Stomach (tissue), 9 donors: ENCODE data around the gene PLPPR1. TPM values are rescaled to one million over a fixed set of nuclear protein-coding genes. Genes with fewer than 3 reads are reported as not detected.

Source experiments
- DNase-seq, 2 donors: peaks; one replicate each; pipeline versions ENCODE4 v3.0.0 to v3.0.0-alpha.2; 2013 to 2019
- H3K27ac ChIP-seq, 5 donors: fragments of 200-600 bp in 4 of 5; sonication (generic) in 4 of 5; one replicate each; pipeline ENCODE4 v1.5.1; 2013 to 2019; ENCODE audit warnings: mild to moderate bottlenecking in 1 of 5, moderate library complexity in 1 of 5
- H3K27me3 ChIP-seq, 3 donors: fragments of 200-600 bp; sonication (generic); one replicate each; pipeline ENCODE4 v1.5.1; 2017 to 2019; ENCODE audit warnings: mixed run types in 1 of 3
- H3K36me3 ChIP-seq, 4 donors: fragments of 200-600 bp; sonication (generic); 1 replicate in 3 of 4; 2 replicates in 1 of 4; pipeline ENCODE4 v1.5.1; 2016 to 2019
- H3K4me1 ChIP-seq, 4 donors: fragments of 200-600 bp; sonication (generic); one replicate each; pipeline ENCODE4 v1.5.1; 2016 to 2019
- H3K4me3 ChIP-seq, 4 donors: fragments of 200-600 bp; sonication (generic) in 3 of 4; one replicate each; pipeline ENCODE4 v1.5.1; 2016 to 2019; ENCODE audit warnings: mild to moderate bottlenecking in 1 of 4
- H3K9me3 ChIP-seq, 4 donors: fragments of 200-600 bp; sonication (generic); one replicate each; pipeline ENCODE4 v1.5.1; 2016 to 2019
- EP300 ChIP-seq: sonication (generic); formaldehyde crosslinking; IDR thresholded peaks from one replicate; pipeline ENCODE4 v1.6.1; 2017; ENCODE audit warnings: antibody characterized with exemption
- POLR2A ChIP-seq, 4 donors: fragments of 450-650 bp; IDR thresholded peaks; one replicate each; pipeline ENCODE4 v1.6.1; 2016; ENCODE audit warnings: antibody characterized with exemption in 4 of 4, control low read depth in 2 of 4, mild to moderate bottlenecking in 1 of 4, moderate library complexity in 1 of 4
- POLR2AphosphoS5 ChIP-seq, 3 donors: sonication (generic); formaldehyde crosslinking; IDR thresholded peaks; one replicate each; pipeline ENCODE4 v1.6.1; 2016; ENCODE audit warnings: antibody characterized with exemption in 3 of 3
- WGBS, 5 donors: extraction: QIAGEN DNeasy Blood & Tissue Kit in 3 of 5; methylation state at CpG; one replicate each; pipeline versions ENCODE4 v1.1.5 to v1.1.7; 2013 to 2018; 5-methylcytosine and 5-hydroxymethylcytosine counted together
- intact Hi-C: fragments of 100-400 bp; cut with DNase I; formaldehyde crosslinking; loops from one replicate; pipeline ENCODE4 v1.15.1; 2023; ENCODE audit warnings: low total_unique reads
- polyA plus RNA-seq, 3 donors: library from polyadenylated mRNA; stranded (reverse); fragments of 200-250 nt; gene quantifications; one replicate each; pipeline ENCODE4 v1.2.3, GENCODE V29; 2013
- total RNA-seq, 5 donors: library from RNA; depleted of rRNA; stranded (reverse); fragments of >200 nt; gene quantifications; one replicate each; pipeline versions ENCODE4 v1.1.0 to v1.2.3, GENCODE V29; 2014 to 2016
- TF ChIP-seq, protein P1 (sequence below), 7 experiments: fragments of 450-650 bp in 4 of 7; fragments of 200-600 bp in 3 of 7; sonication (generic) in 3 of 7; IDR thresholded peaks; one replicate each; pipeline ENCODE4 v1.5.1; 2016 to 2019; ENCODE audit warnings: antibody characterized with exemption in 7 of 7, control low read depth in 2 of 7, mild to moderate bottlenecking in 1 of 7
- donor health status: healthy with polysubstance abuse.
- donor health status: Bipolar disorder and iron deficiency.
- donor health status: healthy.

PLPPR1 gene
- total and polyA plus RNA-seq, 8 donors, result 0.13 to 1.7 TPM; not detected in 6

GRCh38 chr9:101050650-101051049 is 22.1 kb downstream of the PLPPR1 start:
- intact Hi-C loops, result no loop called here
- no peak for TF ChIP-seq EP300
- TF ChIP-seq POLR2A (IDR thresholded peaks at IDR 0.05), result no peak
- no peak for TF ChIP-seq POLR2AphosphoS5 (IDR thresholded peaks at IDR 0.05)
- TF ChIP-seq, protein P1, sequence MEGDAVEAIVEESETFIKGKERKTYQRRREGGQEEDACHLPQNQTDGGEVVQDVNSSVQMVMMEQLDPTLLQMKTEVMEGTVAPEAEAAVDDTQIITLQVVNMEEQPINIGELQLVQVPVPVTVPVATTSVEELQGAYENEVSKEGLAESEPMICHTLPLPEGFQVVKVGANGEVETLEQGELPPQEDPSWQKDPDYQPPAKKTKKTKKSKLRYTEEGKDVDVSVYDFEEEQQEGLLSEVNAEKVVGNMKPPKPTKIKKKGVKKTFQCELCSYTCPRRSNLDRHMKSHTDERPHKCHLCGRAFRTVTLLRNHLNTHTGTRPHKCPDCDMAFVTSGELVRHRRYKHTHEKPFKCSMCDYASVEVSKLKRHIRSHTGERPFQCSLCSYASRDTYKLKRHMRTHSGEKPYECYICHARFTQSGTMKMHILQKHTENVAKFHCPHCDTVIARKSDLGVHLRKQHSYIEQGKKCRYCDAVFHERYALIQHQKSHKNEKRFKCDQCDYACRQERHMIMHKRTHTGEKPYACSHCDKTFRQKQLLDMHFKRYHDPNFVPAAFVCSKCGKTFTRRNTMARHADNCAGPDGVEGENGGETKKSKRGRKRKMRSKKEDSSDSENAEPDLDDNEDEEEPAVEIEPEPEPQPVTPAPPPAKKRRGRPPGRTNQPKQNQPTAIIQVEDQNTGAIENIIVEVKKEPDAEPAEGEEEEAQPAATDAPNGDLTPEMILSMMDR (IDR thresholded peaks at IDR 0.05), result no peak
- Histone ChIP-seq H3K4me3 (no peak overlapping the region), H3K36me3 (no peaks in the 10 kb centered on the region), H3K27ac (no peak overlapping the region), H3K4me1 (no peaks in the 10 kb centered on the region), H3K9me3 (no peaks in the 10 kb centered on the region), H3K27me3 (no peaks in the 10 kb centered on the region)
- 85 to 91% (median 89%) methylated on average over 3 of the region's 3 CpGs for WGBS, 5 donors
- DNase-seq, result no peak

- H3K4me1 ChIP-seq, result no peaks in the 10 kb centered on the region
- WGBS, 5 donors, result 42 to 55% (median 50%) methylated on average over 8 of the region's 8 CpGs
Measured at GRCh38 chr9:101054657-101055056, 26.1 kb downstream of the PLPPR1 start.

DNA sequence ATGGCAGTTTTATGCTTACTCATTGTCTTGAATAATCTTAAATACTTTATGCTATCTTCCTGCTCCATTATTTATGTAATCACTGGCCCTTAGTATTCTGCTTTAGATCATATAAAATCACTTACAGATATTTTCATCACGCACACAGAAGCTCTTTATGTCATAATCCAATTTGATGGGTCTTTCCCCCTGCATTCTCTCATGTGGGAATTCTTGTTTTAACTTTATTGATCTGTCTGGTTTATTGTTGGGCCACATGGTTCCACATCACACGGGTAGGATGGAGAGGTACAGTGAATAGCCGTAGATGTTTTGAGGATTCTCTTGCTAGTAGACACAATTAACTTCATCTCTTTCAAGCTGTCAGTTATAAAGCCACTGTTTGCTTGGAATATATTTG is 27.0 kb downstream of the PLPPR1 start:
- H3K4me1 ChIP-seq, result no peaks in the 10 kb centered on the region
- H3K27ac ChIP-seq, result no peak overlapping the region
- intact Hi-C loops, result no loop called here
- WGBS, 5 donors, result 74 to 82% (median 75%) methylated on average over 3 of the region's 3 CpGs
- H3K36me3 ChIP-seq, result no peaks in the 10 kb centered on the region
- no peak for DNase-seq
- H3K9me3 ChIP-seq, result no peaks in the 10 kb centered on the region
- TF ChIP-seq, protein P1 (IDR thresholded peaks at IDR 0.05), result no peak
- no peak for TF ChIP-seq POLR2AphosphoS5 (IDR thresholded peaks at IDR 0.05)
- no peak for TF ChIP-seq EP300
- no peak for TF ChIP-seq POLR2A (IDR thresholded peaks at IDR 0.05)
- H3K4me3 ChIP-seq, result no peak overlapping the region
- H3K27me3 ChIP-seq, result no peaks in the 10 kb centered on the region

More at GRCh38 chr9:101054657-101055056, 26.1 kb downstream of the PLPPR1 start:
- intact Hi-C loops, result no loop called here
- no peak overlapping the region for H3K4me3 ChIP-seq
- DNase-seq, result no peak
- H3K9me3 ChIP-seq, result no peaks in the 10 kb centered on the region
- no peaks in the 10 kb centered on the region for H3K27me3 ChIP-seq
- no peaks in the 10 kb centered on the region for H3K36me3 ChIP-seq
- TF ChIP-seq, protein P1 (IDR thresholded peaks at IDR 0.05), result no peak
- TF ChIP-seq EP300 (no peak), POLR2AphosphoS5 (IDR thresholded peaks at IDR 0.05) (no peak), POLR2A (IDR thresholded peaks at IDR 0.05) (no peak)
- H3K27ac ChIP-seq, result no peak overlapping the region

GRCh38 chr9:101062686-101063085 is 34.2 kb downstream of the PLPPR1 start:
- H3K36me3 ChIP-seq, result no peaks in the 10 kb centered on the region
- no peak overlapping the region for H3K27ac ChIP-seq
- no peak overlapping the region for H3K4me3 ChIP-seq
- no peaks in the 10 kb centered on the region for H3K4me1 ChIP-seq
- no peaks in the 10 kb centered on the region for H3K9me3 ChIP-seq
- no peaks in the 10 kb centered on the region for H3K27me3 ChIP-seq
- TF ChIP-seq EP300 (no peak), POLR2A (IDR thresholded peaks at IDR 0.05) (no peak), POLR2AphosphoS5 (IDR thresholded peaks at IDR 0.05) (no peak)
- TF ChIP-seq, protein P1 (IDR thresholded peaks at IDR 0.05), result no peak
- WGBS, 5 donors, result 45 to 78% (median 57%) methylated on average over 1 of the region's 1 CpG
- DNase-seq, result no peak
- intact Hi-C loops, result no loop called here
